ENCODE results near the gene CENPX. TPM values are rescaled to one million over a fixed set of nuclear protein-coding genes. Genes with fewer than 3 reads are reported as not detected.

Gene CENPX
- total RNA-seq, 1 donor from 2014 or later: 26.3 TPM

- H3K9me3 ChIP-seq (replicated peaks): no peaks in the 10 kb centered on the region
- no peak overlapping the region for H3K4me3 ChIP-seq
- H3K27me3 ChIP-seq (ENCODE audit: low read depth): no peaks in the 10 kb centered on the region
- no peak overlapping the region for H3K27ac ChIP-seq (replicated peaks)
- H3K36me3 ChIP-seq: no peaks in the 10 kb centered on the region
- DNase-seq: no peak
- H3K4me1 ChIP-seq: peaks cover 45% of the 10 kb centered on the region
- no peak for TF ChIP-seq CTCF (IDR thresholded peaks at IDR 0.05; ENCODE audit: borderline replicate concordance)
- intact Hi-C loops (cut with micrococcal nuclease): no loop called here
These were observed 5.7 kb downstream of the CENPX start for GRCh38 chr17:82016875-82017459.

- H3K4me1 ChIP-seq: peaks cover 38% of the 10 kb centered on the region
- no peaks in the 10 kb centered on the region for H3K36me3 ChIP-seq
- DNase-seq: no peak
- H3K27me3 ChIP-seq (ENCODE audit: low read depth): no peaks in the 10 kb centered on the region
- H3K27ac ChIP-seq (replicated peaks): no peak overlapping the region
- no peak for TF ChIP-seq CTCF (IDR thresholded peaks at IDR 0.05; ENCODE audit: borderline replicate concordance)
- no peaks in the 10 kb centered on the region for H3K9me3 ChIP-seq (replicated peaks)
- intact Hi-C loops (cut with micrococcal nuclease): no loop called here
- no peak overlapping the region for H3K4me3 ChIP-seq
These were observed 6.4 kb downstream of the CENPX start for GRCh38 chr17:82016061-82016874.

- TF ChIP-seq CTCF (IDR thresholded peaks at IDR 0.05; ENCODE audit: borderline replicate concordance): no peak
- no peak for DNase-seq
- intact Hi-C loops (cut with micrococcal nuclease): no loop called here
These were observed 7.2 kb downstream of the CENPX start for GRCh38 chr17:82015311-82015971.

GRCh38 chr17:82014971-82015310 lies 7.7 kb downstream of the CENPX start:
- H3K27ac ChIP-seq (replicated peaks): no peak overlapping the region
- intact Hi-C loops (cut with micrococcal nuclease): no loop called here
- H3K4me1 ChIP-seq: peaks cover 30% of the 10 kb centered on the region
- no peak for TF ChIP-seq CTCF (IDR thresholded peaks at IDR 0.05; ENCODE audit: borderline replicate concordance)
- no peaks in the 10 kb centered on the region for H3K36me3 ChIP-seq
- H3K9me3 ChIP-seq (replicated peaks): no peaks in the 10 kb centered on the region
- no peaks in the 10 kb centered on the region for H3K27me3 ChIP-seq (ENCODE audit: low read depth)
- no peak overlapping the region for H3K4me3 ChIP-seq
- DNase-seq: no peak

More at GRCh38 chr17:82015311-82015971, 7.2 kb downstream of the CENPX start:
- Histone ChIP-seq H3K27me3 (ENCODE audit: low read depth) (no peaks in the 10 kb centered on the region), H3K36me3 (no peaks in the 10 kb centered on the region), H3K9me3 (replicated peaks) (no peaks in the 10 kb centered on the region), H3K4me1 (peaks cover 31% of the 10 kb centered on the region), H3K27ac (replicated peaks) (no peak overlapping the region), H3K4me3 (no peak overlapping the region)

GRCh38 chr17:82014432-82014831 lies 8.2 kb downstream of the CENPX start:
- peak overlapping the region; percentile 96 for H3K27ac ChIP-seq (replicated peaks)
- DNase-seq: no peak
- H3K4me1 ChIP-seq: peaks cover 31% of the 10 kb centered on the region
- H3K9me3 ChIP-seq (replicated peaks): no peaks in the 10 kb centered on the region
- no peak for TF ChIP-seq CTCF (IDR thresholded peaks at IDR 0.05; ENCODE audit: borderline replicate concordance)
- no peaks in the 10 kb centered on the region for H3K27me3 ChIP-seq (ENCODE audit: low read depth)
- H3K4me3 ChIP-seq: no peak overlapping the region
- H3K36me3 ChIP-seq: no peaks in the 10 kb centered on the region
- intact Hi-C loops (cut with micrococcal nuclease): no loop called here

All from left ventricle myocardium inferior (tissue), 1 donor.